Measurements from ENCODE around the gene CAMKMT.

Gene CAMKMT

DNA sequence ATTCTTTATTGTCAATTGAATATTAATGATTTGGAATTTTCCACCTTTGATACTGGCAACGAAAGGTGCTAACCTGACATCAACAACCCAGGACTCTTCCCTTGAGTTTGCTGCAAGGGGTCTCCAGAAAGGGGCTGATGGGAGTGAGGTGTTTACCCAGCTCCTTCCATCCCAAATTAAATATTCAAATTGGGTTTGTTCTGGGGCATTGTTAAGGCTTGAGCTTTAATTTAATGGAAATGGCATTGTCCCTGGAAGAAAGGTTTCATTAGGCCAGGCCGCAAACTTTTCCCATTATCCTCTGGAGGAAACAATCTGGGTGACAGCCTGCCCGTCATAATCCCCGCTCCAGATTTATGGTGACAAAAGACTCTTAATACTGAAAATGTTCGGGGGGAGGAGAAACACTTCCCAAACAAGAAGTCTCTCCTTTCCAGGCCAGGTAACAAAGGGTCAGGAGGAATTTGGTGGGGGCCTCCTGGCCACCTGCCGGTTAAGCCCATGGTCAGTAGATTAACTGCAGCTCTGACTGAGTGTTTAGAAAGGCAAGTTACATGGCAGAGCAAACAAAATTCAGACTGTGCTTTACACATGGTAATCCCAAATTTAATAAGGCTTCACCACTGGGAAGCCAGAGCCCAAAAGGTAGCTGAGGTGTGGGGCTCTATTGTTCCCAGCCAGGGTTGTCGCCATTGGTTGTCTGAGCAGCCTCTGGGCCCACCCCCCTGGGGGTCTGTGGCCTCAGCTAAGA is 428.4 kb downstream of the CAMKMT start:
- TF ChIP-seq, protein P1, sequence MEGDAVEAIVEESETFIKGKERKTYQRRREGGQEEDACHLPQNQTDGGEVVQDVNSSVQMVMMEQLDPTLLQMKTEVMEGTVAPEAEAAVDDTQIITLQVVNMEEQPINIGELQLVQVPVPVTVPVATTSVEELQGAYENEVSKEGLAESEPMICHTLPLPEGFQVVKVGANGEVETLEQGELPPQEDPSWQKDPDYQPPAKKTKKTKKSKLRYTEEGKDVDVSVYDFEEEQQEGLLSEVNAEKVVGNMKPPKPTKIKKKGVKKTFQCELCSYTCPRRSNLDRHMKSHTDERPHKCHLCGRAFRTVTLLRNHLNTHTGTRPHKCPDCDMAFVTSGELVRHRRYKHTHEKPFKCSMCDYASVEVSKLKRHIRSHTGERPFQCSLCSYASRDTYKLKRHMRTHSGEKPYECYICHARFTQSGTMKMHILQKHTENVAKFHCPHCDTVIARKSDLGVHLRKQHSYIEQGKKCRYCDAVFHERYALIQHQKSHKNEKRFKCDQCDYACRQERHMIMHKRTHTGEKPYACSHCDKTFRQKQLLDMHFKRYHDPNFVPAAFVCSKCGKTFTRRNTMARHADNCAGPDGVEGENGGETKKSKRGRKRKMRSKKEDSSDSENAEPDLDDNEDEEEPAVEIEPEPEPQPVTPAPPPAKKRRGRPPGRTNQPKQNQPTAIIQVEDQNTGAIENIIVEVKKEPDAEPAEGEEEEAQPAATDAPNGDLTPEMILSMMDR (IDR thresholded peaks at IDR 0.05) = no peak
- Histone ChIP-seq H3K27me3 (peaks cover 60% of the 10 kb centered on the region), H3K9me3 (no peaks in the 10 kb centered on the region), H3K4me1 (ENCODE audit: control insufficient read depth in 1 of 2, insufficient read depth in 1 of 2, low read depth in 1 of 2, low read length in 1 of 2) (no peaks in the 10 kb centered on the region), H3K36me3 (no peaks in the 10 kb centered on the region), H3K4me3 (ENCODE audit: low read depth in 1 of 2, low read length in 1 of 2) (no peak overlapping the region), H3K27ac (no peak overlapping the region)

- H3K27me3 ChIP-seq = peaks cover 76% of the 10 kb centered on the region
- H3K27ac ChIP-seq = no peak overlapping the region
- H3K36me3 ChIP-seq = no peaks in the 10 kb centered on the region
- H3K4me1 ChIP-seq (ENCODE audit: control insufficient read depth in 1 of 2, insufficient read depth in 1 of 2, low read depth in 1 of 2, low read length in 1 of 2) = no peaks in the 10 kb centered on the region
- H3K4me3 ChIP-seq (ENCODE audit: low read depth in 1 of 2, low read length in 1 of 2) = no peak overlapping the region
- H3K9me3 ChIP-seq = no peaks in the 10 kb centered on the region
- TF ChIP-seq, protein P1 (IDR thresholded peaks at IDR 0.05) = no peak
Measured at GRCh38 chr2:44793322-44793870, 431.6 kb downstream of the CAMKMT start.

- no peaks in the 10 kb centered on the region for H3K36me3 ChIP-seq
- TF ChIP-seq, protein P1 (IDR thresholded peaks at IDR 0.05) = no peak
- no peaks in the 10 kb centered on the region for H3K9me3 ChIP-seq
- no peak overlapping the region for H3K4me3 ChIP-seq (ENCODE audit: low read depth in 1 of 2, low read length in 1 of 2)
- H3K27ac ChIP-seq = no peak overlapping the region
- no peaks in the 10 kb centered on the region for H3K4me1 ChIP-seq (ENCODE audit: control insufficient read depth in 1 of 2, insufficient read depth in 1 of 2, low read depth in 1 of 2, low read length in 1 of 2)
- H3K27me3 ChIP-seq = peaks cover 77% of the 10 kb centered on the region
Measured at GRCh38 chr2:44796771-44797170, 435.0 kb downstream of the CAMKMT start.

GRCh38 chr2:44798139-44798659 is 436.5 kb downstream of the CAMKMT start:
- TF ChIP-seq, protein P1 (IDR thresholded peaks at IDR 0.05) = no peak
- Histone ChIP-seq H3K4me3 (ENCODE audit: low read depth in 1 of 2, low read length in 1 of 2) (no peak overlapping the region), H3K9me3 (no peaks in the 10 kb centered on the region), H3K36me3 (no peaks in the 10 kb centered on the region), H3K27ac (no peak overlapping the region), H3K4me1 (ENCODE audit: control insufficient read depth in 1 of 2, insufficient read depth in 1 of 2, low read depth in 1 of 2, low read length in 1 of 2) (no peaks in the 10 kb centered on the region), H3K27me3 (peaks cover 83% of the 10 kb centered on the region)

DNA sequence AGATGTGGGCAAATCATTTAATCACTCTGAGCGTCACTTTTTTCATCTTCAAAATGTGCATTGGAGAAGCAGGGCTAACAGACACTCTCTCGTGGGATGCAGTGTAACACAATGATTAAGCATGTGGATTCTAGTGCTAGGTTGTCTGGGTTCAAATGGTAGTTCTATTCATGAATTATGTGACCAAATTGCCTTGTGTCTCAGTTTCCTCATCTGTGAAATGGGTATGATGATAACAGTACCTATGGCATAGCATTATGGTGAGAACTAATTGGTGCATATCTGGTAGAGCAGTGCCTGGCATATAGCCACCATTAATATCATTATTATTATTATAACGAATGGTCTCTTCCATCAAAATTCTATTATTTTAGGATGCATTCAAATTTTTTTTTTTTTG is 437.4 kb downstream of the CAMKMT start:
- Histone ChIP-seq H3K4me1 (ENCODE audit: control insufficient read depth in 1 of 2, insufficient read depth in 1 of 2, low read depth in 1 of 2, low read length in 1 of 2) (no peaks in the 10 kb centered on the region), H3K27me3 (peaks cover 92% of the 10 kb centered on the region), H3K9me3 (no peaks in the 10 kb centered on the region), H3K27ac (no peak overlapping the region), H3K4me3 (ENCODE audit: low read depth in 1 of 2, low read length in 1 of 2) (no peak overlapping the region), H3K36me3 (no peaks in the 10 kb centered on the region)
- TF ChIP-seq, protein P1 (IDR thresholded peaks at IDR 0.05) = no peak
